ENCODE data around the gene ZNF862. TPM values are rescaled to one million over a fixed set of nuclear protein-coding genes. Genes with fewer than 3 reads are reported as not detected.

The ZNF862 gene
- total and polyA plus RNA-seq, 2 of the 8 experiments (the other 6 are each of a cell fraction or from before 2014, with no cell fraction given): 1.8 to 3.9 TPM

DNA sequence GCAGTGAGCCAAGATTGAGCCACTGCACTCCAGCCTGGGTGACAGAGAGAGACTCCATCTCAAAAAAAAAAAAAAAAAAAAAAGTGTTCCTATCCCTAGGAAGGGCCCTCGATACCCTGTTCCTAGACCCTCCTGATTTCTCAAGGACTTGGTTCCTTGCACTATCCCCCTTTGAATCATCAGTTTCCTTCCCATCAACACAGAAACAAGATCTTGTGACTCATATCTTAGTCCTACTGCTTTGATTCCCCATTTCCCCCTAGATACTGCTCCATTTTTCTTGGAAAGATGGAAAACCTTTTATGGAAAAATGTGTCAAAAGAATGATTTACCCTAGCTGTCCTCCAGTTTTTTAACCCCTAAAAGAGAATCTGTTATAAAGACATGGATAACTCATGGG lies 1.7 kb upstream of the ZNF862 start:
- Histone ChIP-seq H3K36me3 (ENCODE audit: control insufficient read depth in 2 of 4, insufficient read depth in 4 of 4, low read length in 3 of 4) (no peaks in the 10 kb centered on the region), H3K56ac (replicated peaks; ENCODE audit: insufficient read length, low read depth, low read length) (no peak overlapping the region), H4K8ac (ENCODE audit: extremely low read depth, insufficient read depth, low read length) (no peak overlapping the region), H3K27me3 (replicated peaks in 1 of 4; ENCODE audit: control insufficient read depth in 3 of 4, extremely low read depth in 1 of 4, insufficient read depth in 3 of 4, low read length in 3 of 4) (no peaks in the 10 kb centered on the region; a peak in 1 of 7 replicates), H3K4me1 (replicated peaks in 1 of 4; ENCODE audit: control insufficient read depth in 3 of 4, insufficient read depth in 4 of 4, low read length in 3 of 4) (peaks cover 2 to 6% (median 3%) of the 10 kb centered on the region in 4 experiments), H2BK120ac (replicated peaks; ENCODE audit: low read depth, low read length) (no peak overlapping the region), H2BK15ac (ENCODE audit: low read length) (no peak overlapping the region), H3K23me2 (ENCODE audit: low read depth, low read length) (peaks cover 5% of the 10 kb centered on the region; the same call in 1 of the 2 replicates), H3K23ac (ENCODE audit: insufficient read length) (no peak overlapping the region), H2AFZ (ENCODE audit: low read length) (no peak overlapping the region), H3K79me1 (ENCODE audit: low read depth, low read length) (no peaks in the 10 kb centered on the region), H3K9ac (replicated peaks in 1 of 4; ENCODE audit: extremely low read depth in 1 of 4, low read depth in 3 of 4, low read length in 3 of 4) (no peak overlapping the region), H2BK20ac (ENCODE audit: low read length) (no peak overlapping the region), H3K27ac (ENCODE audit: low read depth, low read length) (no peak overlapping the region), H3K4me3 (ENCODE audit: extremely low read depth in 1 of 4, insufficient read depth in 2 of 4, low read depth in 3 of 4, low read length in 4 of 4) (no peak overlapping the region), H2AK5ac (ENCODE audit: low read depth, low read length) (no peak overlapping the region), H3K4ac (replicated peaks; ENCODE audit: insufficient read length, low read depth, low read length) (no peak overlapping the region), H3K4me2 (ENCODE audit: insufficient read depth in 1 of 2, low read depth in 2 of 2, low read length in 2 of 2) (no peak overlapping the region), H4K91ac (replicated peaks; ENCODE audit: insufficient read length, low read length) (no peak overlapping the region), H3K79me2 (ENCODE audit: control insufficient read depth in 1 of 2, insufficient read depth in 2 of 2, low read length in 2 of 2) (no peaks in the 10 kb centered on the region), H4K5ac (ENCODE audit: insufficient read length, low read depth, low read length) (no peak overlapping the region), H4K20me1 (replicated peaks in 1 of 2; ENCODE audit: control insufficient read depth in 1 of 2, insufficient read depth in 2 of 2, low read length in 2 of 2) (no peaks in the 10 kb centered on the region), H3K9me3 (ENCODE audit: insufficient read depth in 2 of 2, low read depth in 1 of 2, low read length in 1 of 2) (no peaks in the 10 kb centered on the region), H3K18ac (ENCODE audit: extremely low read depth, low read length) (no peak overlapping the region), H3K14ac (ENCODE audit: insufficient read length) (no peak overlapping the region), H2BK12ac (ENCODE audit: low read depth, low read length) (no peak overlapping the region), H2BK5ac (ENCODE audit: low read depth, low read length) (no peak overlapping the region)
- POLR2A ChIA-PET (ENCODE audit: partially characterized antibody): interaction anchor here (1.0 kb wide), 1 partner anchor 8 kb away, joined by 3 read pairs; no protein-coding TSS in a partner anchor
- CTCF ChIA-PET (ENCODE audit: partially characterized antibody): interaction anchor here (1.2 to 2.5 kb wide), 4 partner anchors 13 to 49 kb away, joined by 3 to 12 read pairs (median 6); no protein-coding TSS in a partner anchor
- 83% methylated on average over 1 of the region's 1 CpG; no CpG with 5 or more reads in 1 of the 2 experiments for WGBS, 2 experiments (ENCODE audit: extremely low coverage in 1 of 2, insufficient coverage in 1 of 2, insufficient read length in 1 of 2, insufficient replicate concordance in 2 of 2, low coverage in 1 of 2, low lambda C conversion rate in 2 of 2, missing lambda C conversion rate in 1 of 2)
- FAIRE-seq: no peak
- DNase-seq (ENCODE audit: low read depth in 1 of 2, low spot score in 2 of 2): no peak
- TF ChIP-seq CTBP2 (IDR thresholded peaks at IDR 0.05; ENCODE audit: borderline replicate concordance, insufficient read depth, insufficient read length, low read length): no peak
- no peak for TF ChIP-seq KDM1A (IDR thresholded peaks at IDR 0.05; ENCODE audit: borderline replicate concordance, low read length)
- no peak for TF ChIP-seq EP300 (IDR thresholded peaks at IDR 0.05; ENCODE audit: borderline replicate concordance in 1 of 2, low read depth in 2 of 2, low read length in 2 of 2)
- no peak for TF ChIP-seq PHF8 (conservative IDR thresholded peaks at IDR 0.05; ENCODE audit: low read depth, low read length)
- TF ChIP-seq YY1 (IDR thresholded peaks at IDR 0.05; ENCODE audit: low read depth, low read length): no peak
- no peak for TF ChIP-seq CBX5 (IDR thresholded peaks at IDR 0.05; ENCODE audit: low read depth, low read length)
- no peak for TF ChIP-seq POU5F1 (IDR thresholded peaks at IDR 0.05; ENCODE audit: low read depth, low read length)
- no peak for TF ChIP-seq RBBP5 (IDR thresholded peaks at IDR 0.05; ENCODE audit: borderline replicate concordance, low read depth, low read length)
- TF ChIP-seq SP4 (IDR thresholded peaks at IDR 0.05; ENCODE audit: low read length): no peak
- TF ChIP-seq RNF2 (IDR thresholded peaks at IDR 0.05; ENCODE audit: borderline replicate concordance, low read depth, low read length, missing control alignments, poor library complexity, severe bottlenecking): no peak
- TF ChIP-seq, protein P1, sequence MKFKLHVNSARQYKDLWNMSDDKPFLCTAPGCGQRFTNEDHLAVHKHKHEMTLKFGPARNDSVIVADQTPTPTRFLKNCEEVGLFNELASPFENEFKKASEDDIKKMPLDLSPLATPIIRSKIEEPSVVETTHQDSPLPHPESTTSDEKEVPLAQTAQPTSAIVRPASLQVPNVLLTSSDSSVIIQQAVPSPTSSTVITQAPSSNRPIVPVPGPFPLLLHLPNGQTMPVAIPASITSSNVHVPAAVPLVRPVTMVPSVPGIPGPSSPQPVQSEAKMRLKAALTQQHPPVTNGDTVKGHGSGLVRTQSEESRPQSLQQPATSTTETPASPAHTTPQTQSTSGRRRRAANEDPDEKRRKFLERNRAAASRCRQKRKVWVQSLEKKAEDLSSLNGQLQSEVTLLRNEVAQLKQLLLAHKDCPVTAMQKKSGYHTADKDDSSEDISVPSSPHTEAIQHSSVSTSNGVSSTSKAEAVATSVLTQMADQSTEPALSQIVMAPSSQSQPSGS (IDR thresholded peaks at IDR 0.05; ENCODE audit: low read length): no peak
